ENCODE results near the gene RBPJL. TPM values are rescaled to one million over a fixed set of nuclear protein-coding genes. Genes with fewer than 3 reads are reported as not detected.

RBPJL gene
- total RNA-seq, 1 experiment from 2014 or later, result 0.85 TPM

- Mint-ChIP-seq H3K9me3 (no peaks in the 10 kb centered on the region), H3K36me3 (no peaks in the 10 kb centered on the region), H3K27ac (no peak overlapping the region), H3K27me3 (ENCODE audit: low read depth) (peaks cover 28% of the 10 kb centered on the region), H3K4me3 (no peak overlapping the region), H3K4me1 (peaks cover 8% of the 10 kb centered on the region)
- DNase-seq (ENCODE audit: low spot score), result no peak
- TF ChIP-seq ZNF423 (CRISPR knock-in tag; IDR thresholded peaks at IDR 0.05) (no peak), E2F4 (CRISPR knock-in tag; IDR thresholded peaks at IDR 0.05; ENCODE audit: borderline replicate concordance, low read depth) (no peak), MLX (CRISPR knock-in tag; IDR thresholded peaks at IDR 0.05) (no peak), RELA (CRISPR knock-in tag; IDR thresholded peaks at IDR 0.05; ENCODE audit: borderline replicate concordance) (no peak)
- CTCF ChIA-PET, result interaction anchor here (1.0 to 3.3 kb wide), 6 partner anchors 20 to 457 kb away, joined by 3 to 61 read pairs (median 18); partner anchors contain the start of genes SYS1 and WFDC10A
- POLR2A ChIA-PET, result no interaction called here
- ATAC-seq, result no peak
Observed at GRCh38 chr20:45313943-45314342, 7.3 kb downstream of the RBPJL start.

- TF ChIP-seq PRRX2 (CRISPR knock-in tag; IDR thresholded peaks at IDR 0.05), result no peak
- TF ChIP-seq ZNF425 (CRISPR knock-in tag; conservative IDR thresholded peaks at IDR 0.05), result no peak
- peak; percentile 30; the same call in 1 of the 2 replicates for TF ChIP-seq ZNF512 (CRISPR knock-in tag; IDR thresholded peaks at IDR 0.05; ENCODE audit: borderline replicate concordance)
- TF ChIP-seq ZNF138 (CRISPR knock-in tag; conservative IDR thresholded peaks at IDR 0.05), result no peak
- H3K27ac Mint-ChIP-seq, result no peak overlapping the region
- H3K27me3 Mint-ChIP-seq (ENCODE audit: low read depth), result peaks cover 18% of the 10 kb centered on the region
- H3K9me3 Mint-ChIP-seq, result no peaks in the 10 kb centered on the region
- H3K4me1 Mint-ChIP-seq, result peaks cover 8% of the 10 kb centered on the region
- CTCF ChIA-PET, result interaction anchor here (0.6 to 2.9 kb wide), 6 partner anchors 9 to 455 kb away, joined by 3 to 8 read pairs (median 4); partner anchors contain the start of gene RBPJL
- ATAC-seq (no peak), DNase-seq (ENCODE audit: low spot score) (no peak)
- H3K36me3 Mint-ChIP-seq, result no peaks in the 10 kb centered on the region
- POLR2A ChIA-PET, result no interaction called here
- no peak overlapping the region for H3K4me3 Mint-ChIP-seq
Observed at GRCh38 chr20:45315672-45316071, 9.0 kb downstream of the RBPJL start.

- Mint-ChIP-seq H3K27ac (no peak overlapping the region), H3K9me3 (no peaks in the 10 kb centered on the region), H3K27me3 (ENCODE audit: low read depth) (peaks cover 10% of the 10 kb centered on the region), H3K4me3 (no peak overlapping the region), H3K36me3 (no peaks in the 10 kb centered on the region), H3K4me1 (peaks cover 6% of the 10 kb centered on the region)
- ATAC-seq (no peak), DNase-seq (ENCODE audit: low spot score) (no peak)
- ChIA-PET POLR2A (no interaction called here), CTCF (interaction anchor here (0.8 to 5.6 kb wide), 8 partner anchors 9 to 454 kb away, joined by 3 to 76 read pairs (median 6); partner anchors contain the start of genes RBPJL and SYS1)
- no peak for TF ChIP-seq CTCF (IDR thresholded peaks at IDR 0.05)
- TF ChIP-seq EMX1 (CRISPR knock-in tag; IDR thresholded peaks at IDR 0.05), result no peak
- TF ChIP-seq ZNF121 (CRISPR knock-in tag; IDR thresholded peaks at IDR 0.05), result no peak
- no peak for TF ChIP-seq FOXP4 (CRISPR knock-in tag; IDR thresholded peaks at IDR 0.05)
- no peak for TF ChIP-seq SMAD3 (CRISPR knock-in tag; IDR thresholded peaks at IDR 0.05; ENCODE audit: borderline replicate concordance)
- TF ChIP-seq RORB (CRISPR knock-in tag; IDR thresholded peaks at IDR 0.05), result no peak
- TF ChIP-seq NR3C1 (CRISPR knock-in tag; conservative IDR thresholded peaks at IDR 0.05; ENCODE audit: low read depth), result no peak
- TF ChIP-seq ZNF512 (CRISPR knock-in tag; IDR thresholded peaks at IDR 0.05; ENCODE audit: borderline replicate concordance), result no peak
- TF ChIP-seq CBFB (CRISPR knock-in tag; IDR thresholded peaks at IDR 0.05; ENCODE audit: low read depth), result no peak
- no peak for TF ChIP-seq ZNF671 (CRISPR knock-in tag; IDR thresholded peaks at IDR 0.05)
- no peak for TF ChIP-seq JAZF1 (CRISPR knock-in tag; IDR thresholded peaks at IDR 0.05)
- no peak for TF ChIP-seq TCF7 (CRISPR knock-in tag; IDR thresholded peaks at IDR 0.05; ENCODE audit: low read depth)
Observed at GRCh38 chr20:45316150-45317080, 9.8 kb downstream of the RBPJL start.

All from WTC11 (cell line).